CD8-positive, alpha-beta memory T cell (primary cell): ENCODE results near the gene COL8A1. TPM values are rescaled to one million over a fixed set of nuclear protein-coding genes. Genes with fewer than 3 reads are reported as not detected.

Experiments used
- CTCF ChIA-PET: fragments of 350-600 bp; sonication (Branson Sonifier 250); formaldehyde crosslinking; loops from one replicate; lab custom pipeline; 2021; ENCODE audit warnings: antibody characterized with exemption; lab: Charles Lee
- POLR2A ChIA-PET: fragments of 350-600 bp; sonication (Branson Sonifier 250); formaldehyde crosslinking; loops from one replicate; lab custom pipeline; 2021; ENCODE audit warnings: antibody characterized with exemption; lab: Charles Lee
- DNase-seq, 5 donors: peaks; one replicate each; pipeline versions ENCODE4 v3.0.0 to v3.0.0-alpha.2; 2020 to 2022; ENCODE audit warnings: mixed read lengths in 1 of 5
- H3K27ac ChIP-seq: one replicate; pipeline ENCODE4 v1.7.0; 2013; ENCODE audit warnings: low read depth, mild to moderate bottlenecking, low read length, moderate library complexity
- H3K27me3 ChIP-seq: 2 replicates; pipeline ENCODE4 v1.7.0; 2013; ENCODE audit warnings: low read length, mild to moderate bottlenecking; ENCODE audit not compliant: insufficient read depth, poor library complexity, severe bottlenecking
- H3K36me3 ChIP-seq: 2 replicates; pipeline ENCODE4 v1.7.0; 2013; ENCODE audit warnings: mild to moderate bottlenecking, low read length, moderate library complexity; ENCODE audit not compliant: insufficient read depth
- H3K4me1 ChIP-seq: 2 replicates; pipeline ENCODE4 v1.7.0; 2013; ENCODE audit warnings: mild to moderate bottlenecking, low read length, moderate library complexity; ENCODE audit not compliant: insufficient read depth
- H3K4me3 ChIP-seq: 2 replicates; pipeline ENCODE4 v1.7.0; 2013; ENCODE audit warnings: mild to moderate bottlenecking, low read length
- H3K9me3 ChIP-seq: 2 replicates; pipeline ENCODE4 v1.7.0; 2013; ENCODE audit warnings: mild to moderate bottlenecking, low read length
- H3K27ac Mint-ChIP-seq, 8 donors: one replicate each; pipeline ENCODE4 v1.8.0; 2020 to 2021; ENCODE audit warnings: mixed read lengths in 8 of 8, mild to moderate bottlenecking in 6 of 8, inconsistent platforms in 3 of 8, moderate library complexity in 3 of 8
- H3K27me3 Mint-ChIP-seq, 2 donors: one replicate each; pipeline ENCODE4 v1.8.0; 2020 to 2021; ENCODE audit warnings: mixed read lengths in 2 of 2, mild to moderate bottlenecking in 1 of 2, moderate library complexity in 1 of 2
- H3K36me3 Mint-ChIP-seq, 3 donors: one replicate each; pipeline ENCODE4 v1.8.0; 2020 to 2021; ENCODE audit warnings: mixed read lengths in 3 of 3, inconsistent platforms in 1 of 3, mild to moderate bottlenecking in 1 of 3
- H3K4me1 Mint-ChIP-seq, 3 donors: one replicate each; pipeline ENCODE4 v1.8.0; 2020 to 2021; ENCODE audit warnings: mixed read lengths in 3 of 3, inconsistent platforms in 1 of 3, mild to moderate bottlenecking in 1 of 3
- H3K4me3 Mint-ChIP-seq, 7 donors: one replicate each; pipeline ENCODE4 v1.8.0; 2020 to 2021; ENCODE audit warnings: mixed read lengths in 7 of 7, mild to moderate bottlenecking in 6 of 7, moderate library complexity in 4 of 7, inconsistent platforms in 2 of 7
- H3K9me3 Mint-ChIP-seq, 5 donors: one replicate each; pipeline ENCODE4 v1.8.0; 2020 to 2022; ENCODE audit warnings: mixed read lengths in 5 of 5, mild to moderate bottlenecking in 3 of 5, moderate library complexity in 2 of 5, inconsistent platforms in 1 of 5
- polyA plus RNA-seq: library from polyadenylated mRNA; unstranded; fragments of 300-500 nt; fragmentation: Illumina TruSeq; gene quantifications from one replicate; pipeline ENCODE4 v1.2.3, GENCODE V29; 2021
- total RNA-seq, 2 experiments: library from RNA; stranded (reverse); gene quantifications; one replicate each; pipeline ENCODE4 v1.2.3, GENCODE V29; 2021

The COL8A1 gene
- total and polyA plus RNA-seq, 3 experiments from 2014 or later, result not detected

DNA sequence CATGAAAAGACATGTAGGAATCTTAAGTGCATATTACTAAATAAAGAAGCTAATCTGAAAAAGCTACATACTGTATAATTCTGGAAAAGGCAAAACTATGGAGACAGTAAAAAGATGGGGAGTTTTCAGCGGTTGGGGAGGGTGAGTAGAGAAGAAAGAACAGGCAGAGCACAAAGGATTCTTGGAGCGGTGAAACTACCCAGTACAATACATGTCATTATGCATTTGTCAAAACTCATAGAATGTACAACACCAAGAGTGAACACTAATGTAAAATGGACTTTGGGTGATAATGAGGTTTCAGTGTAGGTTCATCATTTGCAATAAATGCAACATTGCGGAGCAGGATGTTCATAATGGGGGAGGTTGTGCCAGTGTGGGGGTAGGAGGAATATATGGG is 133.8 kb downstream of the COL8A1 start:
- ChIA-PET CTCF (no interaction called here), POLR2A (no interaction called here)
- H3K4me1 ChIP-seq, result no peaks in the 10 kb centered on the region
- peaks cover 0 to 4% (median 0%) of the 10 kb centered on the region in 3 donors for H3K4me1 Mint-ChIP-seq
- peaks cover 0 to 12% of the 10 kb centered on the region in 2 donors for H3K27me3 Mint-ChIP-seq
- no peaks in the 10 kb centered on the region for H3K27me3 ChIP-seq
- no peak overlapping the region for H3K4me3 Mint-ChIP-seq
- no peaks in the 10 kb centered on the region for H3K36me3 Mint-ChIP-seq
- H3K36me3 ChIP-seq, result no peaks in the 10 kb centered on the region
- no peak overlapping the region for H3K4me3 ChIP-seq
- no peak overlapping the region for H3K27ac Mint-ChIP-seq
- no peaks in the 10 kb centered on the region for H3K9me3 Mint-ChIP-seq
- H3K9me3 ChIP-seq, result no peaks in the 10 kb centered on the region
- no peak for DNase-seq
- no peak overlapping the region for H3K27ac ChIP-seq

DNA sequence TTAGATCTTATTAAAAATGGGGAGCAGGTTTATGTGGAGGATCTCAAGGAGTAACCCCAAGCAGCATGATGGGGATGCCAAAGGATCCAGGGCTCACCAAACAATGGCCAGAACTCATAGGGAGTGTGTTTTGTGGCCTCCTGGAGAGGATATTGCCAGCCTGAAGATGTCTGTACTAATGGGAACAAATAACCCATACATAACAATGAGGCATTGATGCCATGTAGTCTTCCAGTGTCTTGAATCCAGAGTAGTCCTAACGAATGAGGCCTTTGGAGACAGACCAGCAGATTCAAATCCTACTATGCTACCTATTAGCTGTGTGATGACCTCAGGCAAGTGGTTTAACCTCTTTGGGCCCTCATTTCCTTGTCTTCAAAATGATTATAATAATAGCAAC is 134.3 kb downstream of the COL8A1 start:
- H3K9me3 ChIP-seq, result no peaks in the 10 kb centered on the region
- Mint-ChIP-seq H3K36me3 (no peaks in the 10 kb centered on the region), H3K9me3 (no peaks in the 10 kb centered on the region), H3K27me3 (peaks cover 0 to 14% of the 10 kb centered on the region in 2 donors), H3K4me3 (no peak overlapping the region), H3K4me1 (peaks cover 0 to 4% (median 0%) of the 10 kb centered on the region in 3 donors), H3K27ac (no peak overlapping the region)
- no peak overlapping the region for H3K4me3 ChIP-seq
- ChIA-PET CTCF (no interaction called here), POLR2A (no interaction called here)
- H3K4me1 ChIP-seq, result no peaks in the 10 kb centered on the region
- DNase-seq, result no peak
- H3K27me3 ChIP-seq, result peaks cover 2% of the 10 kb centered on the region
- no peak overlapping the region for H3K27ac ChIP-seq
- no peaks in the 10 kb centered on the region for H3K36me3 ChIP-seq

DNA sequence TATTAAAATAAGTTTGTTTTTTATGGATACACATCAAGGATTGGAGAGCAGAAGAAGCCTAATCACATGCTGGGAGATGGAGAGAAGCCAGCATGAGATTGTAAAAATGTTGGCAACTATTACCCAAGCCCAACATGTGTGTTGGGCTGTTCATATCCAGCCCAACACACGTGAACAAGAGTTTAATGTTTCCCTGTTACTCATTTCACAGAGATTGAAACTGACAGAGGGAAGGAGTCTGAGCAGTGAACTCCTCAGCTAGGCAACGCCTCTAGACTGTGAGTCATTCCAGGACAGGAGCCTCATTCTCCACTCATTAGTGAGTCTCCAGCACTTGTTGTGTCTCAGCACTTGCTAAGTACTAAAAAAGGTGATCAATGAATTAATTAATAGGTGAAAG is 136.1 kb downstream of the COL8A1 start:
- Histone ChIP-seq H3K27ac (no peak overlapping the region), H3K36me3 (no peaks in the 10 kb centered on the region), H3K27me3 (peaks cover 4% of the 10 kb centered on the region), H3K9me3 (no peaks in the 10 kb centered on the region), H3K4me1 (no peaks in the 10 kb centered on the region), H3K4me3 (no peak overlapping the region)
- Mint-ChIP-seq H3K27ac (no peak overlapping the region), H3K9me3 (no peaks in the 10 kb centered on the region), H3K36me3 (no peaks in the 10 kb centered on the region), H3K4me1 (peaks cover 0 to 4% (median 0%) of the 10 kb centered on the region in 3 donors), H3K4me3 (no peak overlapping the region), H3K27me3 (peaks cover 0 to 22% of the 10 kb centered on the region in 2 donors)
- ChIA-PET POLR2A (no interaction called here), CTCF (no interaction called here)
- no peak for DNase-seq

GRCh38 chr3:99776516-99777209 is 138.3 kb downstream of the COL8A1 start:
- Histone ChIP-seq H3K27me3 (peaks cover 4% of the 10 kb centered on the region), H3K9me3 (no peaks in the 10 kb centered on the region), H3K4me1 (no peaks in the 10 kb centered on the region), H3K36me3 (no peaks in the 10 kb centered on the region), H3K27ac (no peak overlapping the region), H3K4me3 (no peak overlapping the region)
- DNase-seq, result no peak
- CTCF ChIA-PET, result no interaction called here
- H3K27me3 Mint-ChIP-seq, result peaks cover 0 to 33% of the 10 kb centered on the region in 2 donors
- H3K36me3 Mint-ChIP-seq, result no peaks in the 10 kb centered on the region
- no peak overlapping the region for H3K4me3 Mint-ChIP-seq
- H3K4me1 Mint-ChIP-seq, result peaks cover 0 to 9% (median 6%) of the 10 kb centered on the region in 3 donors
- no peaks in the 10 kb centered on the region for H3K9me3 Mint-ChIP-seq
- no peak overlapping the region for H3K27ac Mint-ChIP-seq
- POLR2A ChIA-PET, result no interaction called here

DNA sequence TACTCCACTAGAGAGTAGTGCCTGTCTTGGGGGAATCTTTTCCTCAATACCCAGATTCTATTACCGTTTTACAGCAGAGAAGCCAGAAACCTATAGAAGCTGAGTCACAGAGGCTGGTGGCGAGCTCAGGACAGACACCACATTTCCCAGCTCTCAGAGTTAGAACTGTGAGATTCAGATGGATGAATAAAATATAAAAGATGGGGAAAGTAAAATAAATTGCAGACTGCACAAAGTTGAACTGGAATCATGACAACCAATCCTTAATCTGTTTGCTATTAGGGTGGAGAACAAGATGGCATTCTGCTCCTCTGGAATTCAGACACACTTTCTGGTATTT is 138.8 kb downstream of the COL8A1 start:
- Mint-ChIP-seq H3K27ac (no peak overlapping the region), H3K4me3 (no peak overlapping the region), H3K27me3 (peaks cover 0 to 36% of the 10 kb centered on the region in 2 donors), H3K4me1 (peaks cover 0 to 9% (median 6%) of the 10 kb centered on the region in 3 donors), H3K9me3 (no peaks in the 10 kb centered on the region), H3K36me3 (no peaks in the 10 kb centered on the region)
- Histone ChIP-seq H3K27me3 (peaks cover 4% of the 10 kb centered on the region), H3K9me3 (no peaks in the 10 kb centered on the region), H3K36me3 (no peaks in the 10 kb centered on the region), H3K4me1 (no peaks in the 10 kb centered on the region), H3K27ac (no peak overlapping the region), H3K4me3 (no peak overlapping the region)
- DNase-seq, result no peak
- POLR2A ChIA-PET, result no interaction called here
- CTCF ChIA-PET, result no interaction called here

DNA sequence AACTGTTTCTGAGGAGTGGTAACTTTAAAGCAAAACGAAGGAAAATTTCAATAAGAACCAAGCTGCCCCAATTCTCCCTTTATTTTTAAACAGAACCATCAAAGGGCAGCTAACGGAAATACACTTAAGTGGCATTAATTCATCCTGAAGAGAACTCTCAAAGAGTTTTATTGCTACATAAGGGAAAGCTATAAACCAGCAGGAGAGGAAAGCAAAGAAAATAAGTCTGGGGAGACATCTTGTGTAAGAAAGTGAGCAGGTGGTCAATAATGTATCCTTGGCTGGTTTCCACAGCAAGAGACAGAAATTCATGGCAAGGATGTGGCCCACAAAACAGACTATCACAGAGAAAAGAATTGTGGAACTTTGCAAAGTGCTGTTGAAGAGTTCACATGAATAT is 139.3 kb downstream of the COL8A1 start:
- H3K9me3 Mint-ChIP-seq, result no peaks in the 10 kb centered on the region
- peaks cover 0 to 36% of the 10 kb centered on the region in 2 donors for H3K27me3 Mint-ChIP-seq
- H3K27ac ChIP-seq, result no peak overlapping the region
- no peaks in the 10 kb centered on the region for H3K4me1 ChIP-seq
- no peak overlapping the region for H3K27ac Mint-ChIP-seq
- no peak for DNase-seq
- no peaks in the 10 kb centered on the region for H3K9me3 ChIP-seq
- H3K36me3 ChIP-seq, result no peaks in the 10 kb centered on the region
- no peak overlapping the region for H3K4me3 Mint-ChIP-seq
- no peak overlapping the region for H3K4me3 ChIP-seq
- H3K4me1 Mint-ChIP-seq, result peaks cover 0 to 9% (median 6%) of the 10 kb centered on the region in 3 donors
- ChIA-PET CTCF (no interaction called here), POLR2A (no interaction called here)
- H3K36me3 Mint-ChIP-seq, result no peaks in the 10 kb centered on the region
- H3K27me3 ChIP-seq, result peaks cover 4% of the 10 kb centered on the region

- DNase-seq, result no peak
- H3K9me3 Mint-ChIP-seq, result no peaks in the 10 kb centered on the region
- H3K27ac Mint-ChIP-seq, result no peak overlapping the region
- ChIA-PET POLR2A (no interaction called here), CTCF (no interaction called here)
- H3K4me1 ChIP-seq, result no peaks in the 10 kb centered on the region
- no peaks in the 10 kb centered on the region for H3K36me3 Mint-ChIP-seq
- no peaks in the 10 kb centered on the region for H3K36me3 ChIP-seq
- no peak overlapping the region for H3K4me3 Mint-ChIP-seq
- no peak overlapping the region for H3K4me3 ChIP-seq
- H3K27ac ChIP-seq, result no peak overlapping the region
- H3K4me1 Mint-ChIP-seq, result peaks cover 0 to 9% (median 6%) of the 10 kb centered on the region in 3 donors
- peaks cover 3 to 50% of the 10 kb centered on the region in 2 donors for H3K27me3 Mint-ChIP-seq
- H3K27me3 ChIP-seq, result peaks cover 4% of the 10 kb centered on the region
- H3K9me3 ChIP-seq, result no peaks in the 10 kb centered on the region
Measured at GRCh38 chr3:99780749-99781148, 142.4 kb downstream of the COL8A1 start.

DNA sequence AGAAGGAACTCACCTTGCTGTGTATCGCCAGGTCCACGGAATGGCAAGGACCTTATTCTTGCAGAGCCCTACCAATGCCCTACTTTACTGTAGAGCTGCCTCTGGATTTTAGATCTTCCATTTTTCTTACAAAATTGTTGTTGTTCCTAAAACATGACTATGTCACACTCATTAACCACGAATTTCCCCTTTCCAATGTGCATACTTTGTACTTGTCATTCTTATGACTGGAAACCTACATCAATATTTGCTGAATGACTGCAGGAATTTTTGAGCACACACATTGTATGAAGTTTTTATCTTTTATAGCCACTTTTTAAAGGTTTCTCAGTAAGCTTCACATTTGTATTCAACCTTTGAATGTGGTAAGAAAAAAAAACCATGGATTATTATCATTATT is 143.4 kb downstream of the COL8A1 start:
- no peaks in the 10 kb centered on the region for H3K4me1 ChIP-seq
- ChIA-PET POLR2A (no interaction called here), CTCF (no interaction called here)
- no peak overlapping the region for H3K4me3 Mint-ChIP-seq
- no peak for DNase-seq
- no peak overlapping the region for H3K27ac Mint-ChIP-seq
- no peaks in the 10 kb centered on the region for H3K36me3 ChIP-seq
- H3K4me1 Mint-ChIP-seq, result peaks cover 0 to 6% (median 5%) of the 10 kb centered on the region in 3 donors
- no peaks in the 10 kb centered on the region for H3K9me3 Mint-ChIP-seq
- no peaks in the 10 kb centered on the region for H3K36me3 Mint-ChIP-seq
- H3K9me3 ChIP-seq, result no peaks in the 10 kb centered on the region
- H3K27ac ChIP-seq, result no peak overlapping the region
- H3K27me3 Mint-ChIP-seq, result peaks cover 3 to 51% of the 10 kb centered on the region in 2 donors
- H3K4me3 ChIP-seq, result no peak overlapping the region
- H3K27me3 ChIP-seq, result peaks cover 4% of the 10 kb centered on the region
